Loucy (cell line): ENCODE data around the gene RHOB.

Source experiments
- H2AFZ ChIP-seq: fragments of 200-600 bp; sonication (generic); 2 replicates; pipeline ENCODE4 v1.6.0; 2016; ENCODE audit warnings: antibody characterized with exemption, mild to moderate bottlenecking, low read length, moderate library complexity
- H3F3A ChIP-seq: fragments of 200-600 bp; 2 replicates; pipeline ENCODE4 v1.6.0; 2016; ENCODE audit warnings: antibody characterized with exemption, low read depth, mild to moderate bottlenecking
- H3K27me3 ChIP-seq: fragments of 200-600 bp; sonication (generic); 2 replicates; pipeline ENCODE4 v1.6.1; 2014; ENCODE audit warnings: low read length, mild to moderate bottlenecking; ENCODE audit not compliant: insufficient read depth, poor library complexity, severe bottlenecking
- H3K36me3 ChIP-seq: fragments of 200-600 bp; sonication (generic); 2 replicates; pipeline ENCODE4 v1.6.1; 2016; ENCODE audit warnings: low read length; ENCODE audit not compliant: insufficient read depth
- H3K4me1 ChIP-seq: fragments of 200-600 bp; sonication (generic); 2 replicates; pipeline ENCODE4 v1.5.1; 2014; ENCODE audit warnings: low read length, mild to moderate bottlenecking; ENCODE audit not compliant: insufficient read depth, poor library complexity, severe bottlenecking
- H3K4me2 ChIP-seq: fragments of 200-600 bp; sonication (generic); 2 replicates; pipeline ENCODE4 v1.6.0; 2014; ENCODE audit warnings: antibody characterized with exemption, low read length, low read depth, mild to moderate bottlenecking; ENCODE audit not compliant: poor library complexity, severe bottlenecking
- H3K4me3 ChIP-seq: fragments of 200-600 bp; sonication (generic); 2 replicates; pipeline ENCODE4 v1.5.1; 2014; ENCODE audit warnings: low read length, mild to moderate bottlenecking, mixed read lengths; ENCODE audit not compliant: poor library complexity, severe bottlenecking
- H3K79me2 ChIP-seq: fragments of 200-600 bp; sonication (generic); 2 replicates; pipeline ENCODE4 v1.6.1; 2014; ENCODE audit warnings: low read length; ENCODE audit not compliant: insufficient read depth
- H3K9ac ChIP-seq: fragments of 200-600 bp; sonication (generic); 2 replicates; pipeline ENCODE4 v1.6.0; 2014; ENCODE audit warnings: mild to moderate bottlenecking, low read depth, low read length, moderate library complexity; ENCODE audit not compliant: poor library complexity, severe bottlenecking
- H3K9me2 ChIP-seq: fragments of 200-600 bp; sonication (generic); replicated peaks from 2 replicates; pipeline ENCODE4 v1.6.1; 2016; ENCODE audit warnings: low read depth, low read length, mixed read lengths
- H3K9me3 ChIP-seq: fragments of 200-600 bp; sonication (generic); 2 replicates; pipeline ENCODE4 v1.6.1; 2014; ENCODE audit warnings: mild to moderate bottlenecking, antibody characterized with exemption, low read length, low read depth; ENCODE audit not compliant: insufficient read depth
- H4K20me1 ChIP-seq: fragments of 200-600 bp; sonication (generic); 2 replicates; pipeline ENCODE4 v1.6.0; 2014; ENCODE audit warnings: antibody characterized with exemption, low read length, mild to moderate bottlenecking; ENCODE audit not compliant: insufficient read depth, poor library complexity, severe bottlenecking
- EZH2phosphoT487 ChIP-seq: fragments of 200-600 bp; IDR thresholded peaks from 2 replicates; pipeline ENCODE4 v1.6.1; 2018; ENCODE audit warnings: antibody characterized with exemption, mild to moderate bottlenecking, moderate library complexity, borderline replicate concordance
- TF ChIP-seq, protein P1 (sequence below): fragments of 200-600 bp; sonication (generic); conservative IDR thresholded peaks from 2 replicates; pipeline ENCODE4 v1.5.1; 2014; ENCODE audit warnings: mild to moderate bottlenecking, antibody characterized with exemption, low read length

Gene RHOB

DNA sequence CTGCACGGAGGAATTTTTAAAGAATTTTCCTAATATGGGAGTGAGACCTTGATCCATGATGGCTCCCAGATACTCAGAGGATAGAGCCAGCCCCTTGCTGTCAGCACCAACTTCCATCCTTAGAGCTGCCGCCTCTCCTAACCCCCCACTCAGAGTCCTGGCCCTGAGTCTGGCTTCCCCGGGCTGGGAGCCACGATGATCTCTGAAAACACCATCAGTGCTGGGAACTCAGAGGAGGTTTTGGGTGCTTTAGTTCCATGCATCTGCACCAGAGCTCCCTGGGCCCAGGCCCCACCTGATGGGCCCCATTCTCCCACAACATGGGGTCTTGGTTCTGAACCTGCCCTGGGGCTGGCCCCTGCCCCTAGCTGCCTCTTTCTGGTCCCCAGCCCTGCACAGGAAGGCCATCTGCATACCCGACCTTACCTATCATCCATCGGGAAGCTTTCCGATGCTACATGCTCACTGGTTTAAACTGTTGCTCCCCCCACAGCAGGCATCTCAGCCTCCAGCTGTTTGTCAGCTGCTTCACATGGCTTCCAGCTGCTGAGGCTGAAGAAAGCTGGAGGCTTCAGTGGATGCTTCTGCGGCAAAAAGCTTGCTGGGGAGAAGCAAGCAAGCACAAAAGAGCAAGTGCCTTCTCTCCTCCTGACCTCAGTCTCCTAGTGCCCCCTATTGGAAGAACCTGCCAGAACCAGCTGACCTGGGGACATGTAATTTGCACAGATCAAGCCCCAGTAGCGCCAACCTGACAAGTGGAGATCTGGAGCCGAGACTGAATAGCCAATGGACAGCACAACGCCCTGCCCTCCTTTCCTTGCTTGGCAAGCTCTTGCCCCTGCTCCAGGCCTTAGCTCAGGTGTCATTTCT, 24.2 kb upstream of the RHOB start:
- Histone ChIP-seq H3K4me2 (no peak overlapping the region), H3K9ac (no peak overlapping the region), H3F3A (no peaks in the 10 kb centered on the region), H3K9me2 (no peaks in the 10 kb centered on the region), H4K20me1 (no peaks in the 10 kb centered on the region), H3K4me3 (no peak overlapping the region), H2AFZ (no peak overlapping the region; the same call in 1 of the 2 replicates), H3K79me2 (no peaks in the 10 kb centered on the region), H3K4me1 (peaks cover 19% of the 10 kb centered on the region), H3K9me3 (no peaks in the 10 kb centered on the region), H3K27me3 (no peaks in the 10 kb centered on the region), H3K36me3 (no peaks in the 10 kb centered on the region)
- TF ChIP-seq, protein P1, sequence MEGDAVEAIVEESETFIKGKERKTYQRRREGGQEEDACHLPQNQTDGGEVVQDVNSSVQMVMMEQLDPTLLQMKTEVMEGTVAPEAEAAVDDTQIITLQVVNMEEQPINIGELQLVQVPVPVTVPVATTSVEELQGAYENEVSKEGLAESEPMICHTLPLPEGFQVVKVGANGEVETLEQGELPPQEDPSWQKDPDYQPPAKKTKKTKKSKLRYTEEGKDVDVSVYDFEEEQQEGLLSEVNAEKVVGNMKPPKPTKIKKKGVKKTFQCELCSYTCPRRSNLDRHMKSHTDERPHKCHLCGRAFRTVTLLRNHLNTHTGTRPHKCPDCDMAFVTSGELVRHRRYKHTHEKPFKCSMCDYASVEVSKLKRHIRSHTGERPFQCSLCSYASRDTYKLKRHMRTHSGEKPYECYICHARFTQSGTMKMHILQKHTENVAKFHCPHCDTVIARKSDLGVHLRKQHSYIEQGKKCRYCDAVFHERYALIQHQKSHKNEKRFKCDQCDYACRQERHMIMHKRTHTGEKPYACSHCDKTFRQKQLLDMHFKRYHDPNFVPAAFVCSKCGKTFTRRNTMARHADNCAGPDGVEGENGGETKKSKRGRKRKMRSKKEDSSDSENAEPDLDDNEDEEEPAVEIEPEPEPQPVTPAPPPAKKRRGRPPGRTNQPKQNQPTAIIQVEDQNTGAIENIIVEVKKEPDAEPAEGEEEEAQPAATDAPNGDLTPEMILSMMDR = peak; percentile 56
- TF ChIP-seq EZH2phosphoT487 = no peak

DNA sequence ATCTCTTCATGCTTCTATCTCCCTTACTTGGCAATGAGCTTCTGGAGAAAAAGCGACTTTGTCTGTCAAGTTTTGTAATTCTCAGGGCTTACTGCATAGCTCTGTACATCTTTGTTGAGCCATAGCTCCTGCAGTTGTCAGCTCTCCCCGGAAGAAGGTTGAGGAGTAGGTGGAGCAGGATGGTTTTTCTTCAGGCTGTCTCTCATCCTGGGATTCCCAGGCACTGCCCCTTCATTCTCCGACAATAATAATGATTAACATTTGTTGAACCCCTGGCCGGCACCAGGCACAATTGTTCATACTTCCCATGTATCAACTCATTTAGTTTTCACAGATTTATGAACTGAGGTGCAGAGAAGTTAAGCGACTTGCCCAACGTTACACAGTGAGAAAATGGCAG, 23.5 kb upstream of the RHOB start:
- H2AFZ ChIP-seq = no peak overlapping the region
- H3K9me2 ChIP-seq = no peaks in the 10 kb centered on the region
- H3F3A ChIP-seq = no peaks in the 10 kb centered on the region
- no peaks in the 10 kb centered on the region for H3K36me3 ChIP-seq
- no peak overlapping the region for H3K4me2 ChIP-seq
- TF ChIP-seq, protein P1 = no peak
- TF ChIP-seq EZH2phosphoT487 = no peak
- no peaks in the 10 kb centered on the region for H3K79me2 ChIP-seq
- H3K4me1 ChIP-seq = peaks cover 19% of the 10 kb centered on the region
- H3K27me3 ChIP-seq = no peaks in the 10 kb centered on the region
- no peaks in the 10 kb centered on the region for H4K20me1 ChIP-seq
- H3K9me3 ChIP-seq = no peaks in the 10 kb centered on the region
- H3K4me3 ChIP-seq = no peak overlapping the region
- no peak overlapping the region for H3K9ac ChIP-seq

DNA sequence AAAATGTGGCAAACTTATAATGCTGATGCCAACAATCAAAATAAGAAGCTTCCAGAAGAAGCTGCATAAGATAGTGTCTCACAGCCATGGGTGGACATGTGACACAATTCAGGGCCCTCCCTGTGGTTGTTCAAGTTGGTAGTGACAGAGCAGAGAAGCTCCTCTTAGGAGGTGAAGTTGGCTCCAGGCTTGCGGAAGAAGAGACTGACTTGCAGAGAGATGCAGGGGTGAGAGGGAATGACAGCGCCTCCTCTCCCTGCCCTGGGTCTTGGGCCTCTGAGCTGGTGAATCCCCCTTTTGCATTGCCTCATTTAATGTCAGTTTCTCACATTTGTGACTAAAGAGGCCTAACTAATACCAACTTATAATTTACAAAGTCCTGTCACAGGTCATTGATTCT, 23.0 kb upstream of the RHOB start:
- no peak overlapping the region for H3K9ac ChIP-seq

More for the DNA sequence above, 23.0 kb upstream of the RHOB start:
- no peak for TF ChIP-seq EZH2phosphoT487
- TF ChIP-seq, protein P1 = no peak
- peaks cover 19% of the 10 kb centered on the region for H3K4me1 ChIP-seq
- H3K79me2 ChIP-seq = no peaks in the 10 kb centered on the region
- no peak overlapping the region for H3K4me2 ChIP-seq
- H3K27me3 ChIP-seq = no peaks in the 10 kb centered on the region
- no peaks in the 10 kb centered on the region for H3K9me3 ChIP-seq
- no peaks in the 10 kb centered on the region for H3K9me2 ChIP-seq
- H3F3A ChIP-seq = no peaks in the 10 kb centered on the region
- H3K4me3 ChIP-seq = no peak overlapping the region
- no peaks in the 10 kb centered on the region for H4K20me1 ChIP-seq
- H2AFZ ChIP-seq = no peak overlapping the region
- H3K36me3 ChIP-seq = no peaks in the 10 kb centered on the region
